SK-N-SH treated with all-trans-retinoic acid at 6 μM for 48 hours (cell line): Measurements from ENCODE around the gene RNF17.

Experiments
- ATAC-seq: fragments of 200-7000 bp; cut with Tn5 transposase; 3 replicates; pipeline ENCODE4 v1.9.1; 2020; ENCODE audit warnings: mild to moderate bottlenecking, moderate library complexity
- ARNTL ChIP-seq: fragments of 450-650 bp; formaldehyde crosslinking; IDR thresholded peaks from 2 replicates; pipeline ENCODE4 v1.5.0; 2020; ENCODE audit warnings: low read depth, mild to moderate bottlenecking, moderate library complexity, borderline replicate concordance
- BACH2 ChIP-seq: fragments of 250-450 bp; sonication (Bioruptor Pico); IDR thresholded peaks from 2 replicates; pipeline ENCODE4 v1.9.0; 2021; ENCODE audit warnings: mild to moderate bottlenecking, borderline replicate concordance
- CSDC2 ChIP-seq: fragments of 250-450 bp; sonication (Bioruptor Pico); IDR thresholded peaks from 2 replicates; pipeline ENCODE4 v1.5.0; 2020; ENCODE audit warnings: mild to moderate bottlenecking, moderate library complexity
- CSRNP3 ChIP-seq: fragments of 250-450 bp; sonication (Bioruptor Pico); IDR thresholded peaks from 2 replicates; pipeline ENCODE4 v1.5.1; 2021; ENCODE audit warnings: mild to moderate bottlenecking, moderate library complexity
- ESRRG ChIP-seq: fragments of 250-450 bp; sonication (Bioruptor Pico); IDR thresholded peaks from 2 replicates; pipeline ENCODE4 v1.6.1; 2021; ENCODE audit warnings: mild to moderate bottlenecking
- GLIS3 ChIP-seq: fragments of 250-450 bp; sonication (Bioruptor Pico); IDR thresholded peaks from 2 replicates; pipeline ENCODE4 v1.5.0; 2020; ENCODE audit warnings: mild to moderate bottlenecking, moderate library complexity
- ISL1 ChIP-seq: fragments of 250-450 bp; sonication (Bioruptor Pico); IDR thresholded peaks from 2 replicates; pipeline ENCODE4 v2.1.2; 2022; ENCODE audit warnings: mild to moderate bottlenecking, moderate library complexity
- OSR1 ChIP-seq: fragments of 250-450 bp; sonication (Bioruptor Pico); IDR thresholded peaks from 2 replicates; pipeline ENCODE4 v1.8.0; 2022; ENCODE audit warnings: moderate library complexity, mild to moderate bottlenecking, inconsistent platforms
- PATZ1 ChIP-seq: fragments of 250-450 bp; sonication (Bioruptor Pico); IDR thresholded peaks from 2 replicates; pipeline ENCODE4 v1.8.0; 2020; ENCODE audit warnings: mild to moderate bottlenecking, moderate library complexity, borderline replicate concordance
- PPARA ChIP-seq: fragments of 250-450 bp; sonication (Bioruptor Pico); IDR thresholded peaks from 2 replicates; pipeline ENCODE4 v1.5.0; 2020; ENCODE audit warnings: mild to moderate bottlenecking, borderline replicate concordance
- RARB ChIP-seq: fragments of 250-450 bp; sonication (Bioruptor Pico); IDR thresholded peaks from 2 replicates; pipeline ENCODE4 v1.8.0; 2021; ENCODE audit warnings: mild to moderate bottlenecking, moderate library complexity
- SNAI2 ChIP-seq: fragments of 250-450 bp; sonication (Bioruptor Pico); IDR thresholded peaks from 2 replicates; pipeline ENCODE4 v1.5.0; 2020; ENCODE audit warnings: mild to moderate bottlenecking, moderate library complexity
- TCF4 ChIP-seq: fragments of 250-450 bp; sonication (Bioruptor Pico); IDR thresholded peaks from 2 replicates; pipeline ENCODE4 v1.8.0; 2021; ENCODE audit warnings: mild to moderate bottlenecking, moderate library complexity, borderline replicate concordance
- TOX ChIP-seq: fragments of 250-450 bp; sonication (Bioruptor Pico); IDR thresholded peaks from 2 replicates; pipeline ENCODE4 v1.8.0; 2021; ENCODE audit warnings: mild to moderate bottlenecking, moderate library complexity, borderline replicate concordance
- ZC3H10 ChIP-seq: fragments of 250-450 bp; sonication (Bioruptor Pico); IDR thresholded peaks from 2 replicates; pipeline ENCODE4 v1.5.1; 2021; ENCODE audit warnings: mild to moderate bottlenecking, moderate library complexity
- ZFP3 ChIP-seq: fragments of 250-450 bp; sonication (Bioruptor Pico); IDR thresholded peaks from 2 replicates; pipeline ENCODE4 v1.5.0; 2020; ENCODE audit warnings: mild to moderate bottlenecking, moderate library complexity
- ZFP30 ChIP-seq: fragments of 450-650 bp; formaldehyde crosslinking; IDR thresholded peaks from 2 replicates; pipeline ENCODE4 v1.5.0; 2022; ENCODE audit warnings: mild to moderate bottlenecking, moderate library complexity
- ZNF565 ChIP-seq: fragments of 450-650 bp; formaldehyde crosslinking; conservative IDR thresholded peaks from 2 replicates; pipeline ENCODE4 v1.5.0; 2020; ENCODE audit warnings: low read depth, mild to moderate bottlenecking, moderate library complexity
- ZNF70 ChIP-seq: fragments of 450-650 bp; formaldehyde crosslinking; IDR thresholded peaks from 2 replicates; pipeline ENCODE4 v1.5.0; 2020; ENCODE audit warnings: mild to moderate bottlenecking, moderate library complexity
- ZNF8 ChIP-seq: fragments of 450-650 bp; formaldehyde crosslinking; IDR thresholded peaks from 2 replicates; pipeline ENCODE4 v1.5.0; 2020; ENCODE audit warnings: mild to moderate bottlenecking, moderate library complexity
- TF ChIP-seq, protein P1 (sequence below): fragments of 250-450 bp; sonication (Bioruptor Pico); IDR thresholded peaks from 2 replicates; pipeline ENCODE4 v1.8.0; 2021; ENCODE audit warnings: low read depth, mild to moderate bottlenecking, moderate library complexity, borderline replicate concordance
- TF ChIP-seq, protein P2 (sequence below): fragments of 250-450 bp; sonication (Bioruptor Pico); IDR thresholded peaks from 2 replicates; pipeline ENCODE4 v1.5.0; 2020; ENCODE audit warnings: mild to moderate bottlenecking, moderate library complexity

The RNF17 gene

GRCh38 chr13:24897293-24897692 is 133.3 kb downstream of the RNF17 start:
- no peak for ATAC-seq

DNA sequence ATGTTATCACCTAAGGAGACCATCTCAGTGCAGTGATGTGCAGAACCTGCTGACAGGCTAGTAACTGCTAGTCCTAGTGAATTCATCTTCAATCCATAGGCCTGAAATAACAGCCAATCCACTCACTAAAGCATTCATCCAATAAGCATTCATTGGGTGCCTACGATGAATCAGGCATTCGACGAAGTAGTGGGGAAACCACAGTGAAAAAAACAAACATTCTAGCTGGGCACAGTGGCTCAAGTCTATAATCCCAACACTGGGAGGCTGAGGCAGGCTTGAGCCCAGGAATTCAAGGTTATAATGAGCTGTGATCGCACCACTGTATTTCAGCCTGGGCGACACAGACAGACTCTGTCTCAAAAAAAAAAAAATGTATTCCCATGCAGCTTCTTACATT is 135.6 kb downstream of the RNF17 start:
- ATAC-seq: no peak
- TF ChIP-seq ZFP3: no peak
- TF ChIP-seq ARNTL (CRISPR knock-in tag): no peak
- no peak for TF ChIP-seq CSRNP3 (CRISPR knock-in tag)
- no peak for TF ChIP-seq SNAI2 (CRISPR knock-in tag)
- no peak for TF ChIP-seq GLIS3 (CRISPR knock-in tag)

More at GRCh38 chr13:24897293-24897692, 133.3 kb downstream of the RNF17 start:
- TF ChIP-seq GLIS3 (CRISPR knock-in tag) (no peak), CSRNP3 (CRISPR knock-in tag) (no peak), ZFP30 (CRISPR knock-in tag) (no peak), RARB (CRISPR knock-in tag) (no peak), ZFP3 (no peak), ZC3H10 (CRISPR knock-in tag) (no peak), ESRRG (CRISPR knock-in tag) (no peak), PPARA (CRISPR knock-in tag) (no peak), ARNTL (CRISPR knock-in tag) (no peak), BACH2 (CRISPR knock-in tag) (no peak), ISL1 (no peak), ZNF565 (CRISPR knock-in tag) (no peak), PATZ1 (CRISPR knock-in tag) (no peak), ZNF8 (CRISPR knock-in tag) (no peak), ZNF70 (CRISPR knock-in tag) (no peak)
- TF ChIP-seq, protein P1, sequence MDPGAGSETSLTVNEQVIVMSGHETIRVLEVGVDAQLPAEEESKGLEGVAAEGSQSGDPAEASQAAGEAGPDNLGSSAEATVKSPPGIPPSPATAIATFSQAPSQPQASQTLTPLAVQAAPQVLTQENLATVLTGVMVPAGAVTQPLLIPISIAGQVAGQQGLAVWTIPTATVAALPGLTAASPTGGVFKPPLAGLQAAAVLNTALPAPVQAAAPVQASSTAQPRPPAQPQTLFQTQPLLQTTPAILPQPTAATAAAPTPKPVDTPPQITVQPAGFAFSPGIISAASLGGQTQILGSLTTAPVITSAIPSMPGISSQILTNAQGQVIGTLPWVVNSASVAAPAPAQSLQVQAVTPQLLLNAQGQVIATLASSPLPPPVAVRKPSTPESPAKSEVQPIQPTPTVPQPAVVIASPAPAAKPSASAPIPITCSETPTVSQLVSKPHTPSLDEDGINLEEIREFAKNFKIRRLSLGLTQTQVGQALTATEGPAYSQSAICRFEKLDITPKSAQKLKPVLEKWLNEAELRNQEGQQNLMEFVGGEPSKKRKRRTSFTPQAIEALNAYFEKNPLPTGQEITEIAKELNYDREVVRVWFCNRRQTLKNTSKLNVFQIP (CRISPR knock-in tag): no peak

DNA sequence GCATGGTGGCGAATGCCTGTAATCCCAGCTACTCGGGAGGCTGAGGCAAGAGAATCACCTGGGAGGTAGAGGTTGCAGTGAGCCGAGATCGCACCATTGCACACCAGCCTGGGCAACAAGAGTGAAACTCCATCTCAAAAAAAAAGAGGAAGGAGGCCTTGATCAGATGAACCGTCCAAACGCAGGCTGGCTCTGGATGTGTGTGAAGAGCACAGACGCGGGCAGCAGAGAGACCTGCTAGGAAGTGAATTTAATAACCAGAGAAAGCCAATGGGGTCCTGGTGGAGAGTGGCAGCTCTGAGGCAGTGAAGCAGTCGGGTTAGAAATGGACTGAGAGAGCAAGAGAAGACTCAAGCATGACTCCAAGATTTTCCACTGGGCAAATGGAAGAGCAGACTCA is 136.5 kb downstream of the RNF17 start:
- no peak for ATAC-seq
- TF ChIP-seq GLIS3 (CRISPR knock-in tag): no peak
- TF ChIP-seq CSDC2 (CRISPR knock-in tag): no peak
- TF ChIP-seq ISL1: no peak

- no peak for ATAC-seq
- no peak for TF ChIP-seq TOX (CRISPR knock-in tag)
- TF ChIP-seq OSR1 (CRISPR knock-in tag): no peak
- TF ChIP-seq ZFP30 (CRISPR knock-in tag): no peak
- no peak for TF ChIP-seq TCF4 (CRISPR knock-in tag)
- no peak for TF ChIP-seq ZC3H10 (CRISPR knock-in tag)
- no peak for TF ChIP-seq RARB (CRISPR knock-in tag)
- TF ChIP-seq ARNTL (CRISPR knock-in tag): no peak
- no peak for TF ChIP-seq SNAI2 (CRISPR knock-in tag)
- no peak for TF ChIP-seq ISL1
- no peak for TF ChIP-seq ZNF70 (CRISPR knock-in tag)
- TF ChIP-seq BACH2 (CRISPR knock-in tag): no peak
- no peak for TF ChIP-seq ZFP3
- TF ChIP-seq, protein P2, sequence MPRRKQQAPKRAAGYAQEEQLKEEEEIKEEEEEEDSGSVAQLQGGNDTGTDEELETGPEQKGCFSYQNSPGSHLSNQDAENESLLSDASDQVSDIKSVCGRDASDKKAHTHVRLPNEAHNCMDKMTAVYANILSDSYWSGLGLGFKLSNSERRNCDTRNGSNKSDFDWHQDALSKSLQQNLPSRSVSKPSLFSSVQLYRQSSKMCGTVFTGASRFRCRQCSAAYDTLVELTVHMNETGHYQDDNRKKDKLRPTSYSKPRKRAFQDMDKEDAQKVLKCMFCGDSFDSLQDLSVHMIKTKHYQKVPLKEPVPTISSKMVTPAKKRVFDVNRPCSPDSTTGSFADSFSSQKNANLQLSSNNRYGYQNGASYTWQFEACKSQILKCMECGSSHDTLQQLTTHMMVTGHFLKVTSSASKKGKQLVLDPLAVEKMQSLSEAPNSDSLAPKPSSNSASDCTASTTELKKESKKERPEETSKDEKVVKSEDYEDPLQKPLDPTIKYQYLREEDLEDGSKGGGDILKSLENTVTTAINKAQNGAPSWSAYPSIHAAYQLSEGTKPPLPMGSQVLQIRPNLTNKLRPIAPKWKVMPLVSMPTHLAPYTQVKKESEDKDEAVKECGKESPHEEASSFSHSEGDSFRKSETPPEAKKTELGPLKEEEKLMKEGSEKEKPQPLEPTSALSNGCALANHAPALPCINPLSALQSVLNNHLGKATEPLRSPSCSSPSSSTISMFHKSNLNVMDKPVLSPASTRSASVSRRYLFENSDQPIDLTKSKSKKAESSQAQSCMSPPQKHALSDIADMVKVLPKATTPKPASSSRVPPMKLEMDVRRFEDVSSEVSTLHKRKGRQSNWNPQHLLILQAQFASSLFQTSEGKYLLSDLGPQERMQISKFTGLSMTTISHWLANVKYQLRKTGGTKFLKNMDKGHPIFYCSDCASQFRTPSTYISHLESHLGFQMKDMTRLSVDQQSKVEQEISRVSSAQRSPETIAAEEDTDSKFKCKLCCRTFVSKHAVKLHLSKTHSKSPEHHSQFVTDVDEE (CRISPR knock-in tag): no peak
Observed at GRCh38 chr13:24905242-24905641, 141.3 kb downstream of the RNF17 start.
